SK-N-SH (cell line): Measurements from ENCODE around the gene IL2RA. TPM values are rescaled to one million over a fixed set of nuclear protein-coding genes. Genes with fewer than 3 reads are reported as not detected.
"Not testable (repeated sequence)": the region's sequence is repeated elsewhere in the genome, so short reads cannot be mapped to it uniquely, and the experiment has no call there.

ENCODE experiments used
- CTCF ChIA-PET: fragments of 300-600, 350-600 bp; formaldehyde crosslinking; extraction: SDS; loops from one replicate; lab custom pipeline; 2021; lab: Yijun Ruan, JAX
- POLR2A ChIA-PET: fragments of 350-600 bp; sonication (Branson Sonifier 250); formaldehyde crosslinking; extraction: SDS; loops from one replicate; lab custom pipeline; 2020; ENCODE audit warnings: antibody characterized with exemption, inconsistent platforms; lab: Yijun Ruan, JAX
- DNase-seq: peaks from one replicate; pipeline ENCODE4 v3.0.0; 2012
- H2AFZ ChIP-seq: fragments of 200-600 bp; sonication (generic); 2 replicates; pipeline ENCODE4 v1.8.1; 2016; ENCODE audit warnings: antibody characterized with exemption, mild to moderate bottlenecking, low read depth
- H3F3A ChIP-seq: fragments of 200-600 bp; sonication (generic); replicated peaks from 2 replicates; pipeline ENCODE3; 2016; ENCODE audit warnings: antibody characterized with exemption, mild to moderate bottlenecking; ENCODE audit not compliant: insufficient read depth
- H3K27ac ChIP-seq, 2 experiments: fragments of 200-500 bp in 1 of 2; fragments of 200-600 bp in 1 of 2; sonication (Bioruptor generic) in 1 of 2; sonication (generic), shearing (Covaris generic) in 1 of 2; 2 replicates each; pipeline versions ENCODE4 v1.5.1 to v1.6.1; 2014 to 2016; ENCODE audit warnings: low read depth in 2 of 2, inconsistent platforms in 1 of 2, low read length in 1 of 2, mild to moderate bottlenecking in 1 of 2, mixed read lengths in 1 of 2
- H3K27me3 ChIP-seq: fragments of 200-600 bp; sonication (generic), shearing (Covaris generic); 2 replicates; pipeline ENCODE4 v1.6.1; 2016; ENCODE audit warnings: mixed run types; ENCODE audit not compliant: insufficient read depth
- H3K36me3 ChIP-seq, 2 experiments: fragments of 200-500 bp in 1 of 2; fragments of 200-600 bp in 1 of 2; sonication (Bioruptor generic) in 1 of 2; sonication (generic) in 1 of 2; replicated peaks in 1 of 2; 2 replicates each; pipeline versions ENCODE3 to v1.5.1; 2014 to 2016; ENCODE audit warnings: low read length in 1 of 2, mild to moderate bottlenecking in 1 of 2; ENCODE audit not compliant: insufficient read depth in 2 of 2, control insufficient read depth in 1 of 2
- H3K4me1 ChIP-seq, 2 experiments: fragments of 200-500 bp in 1 of 2; fragments of 200-600 bp in 1 of 2; sonication (Bioruptor generic) in 1 of 2; sonication (generic), shearing (Covaris generic) in 1 of 2; 2 replicates each; pipeline versions ENCODE4 v1.5.1 to v1.6.1; 2014 to 2016; ENCODE audit warnings: low read depth in 1 of 2, low read length in 1 of 2, mixed run types in 1 of 2; ENCODE audit not compliant: insufficient read depth in 2 of 2, control insufficient read depth in 1 of 2
- H3K4me2 ChIP-seq: fragments of 200-600 bp; sonication (generic), shearing (Covaris generic); 2 replicates; pipeline ENCODE4 v1.6.1; 2017; ENCODE audit warnings: mixed run types
- H3K4me3 ChIP-seq, 2 experiments: fragments of 200-500 bp in 1 of 2; fragments of 200-600 bp in 1 of 2; sonication (Bioruptor generic) in 1 of 2; sonication (generic), shearing (Covaris generic) in 1 of 2; 2 replicates each; pipeline versions ENCODE4 v1.5.1 to v1.8.1; 2014 to 2016; ENCODE audit warnings: low read depth in 2 of 2, inconsistent platforms in 1 of 2, low read length in 1 of 2, mild to moderate bottlenecking in 1 of 2, mixed read lengths in 1 of 2, moderate library complexity in 1 of 2
- H3K79me2 ChIP-seq: fragments of 200-600 bp; sonication (generic); 2 replicates; pipeline ENCODE4 v1.8.1; 2017; ENCODE audit warnings: mild to moderate bottlenecking; ENCODE audit not compliant: insufficient read depth
- H3K9ac ChIP-seq: fragments of 200-600 bp; sonication (generic); 2 replicates; pipeline ENCODE4 v1.6.1; 2017; ENCODE audit warnings: mixed run types
- H3K9me2 ChIP-seq: fragments of 200-600 bp; sonication (generic); 2 replicates; pipeline ENCODE4 v1.6.1; 2017; ENCODE audit warnings: mixed run types
- H3K9me3 ChIP-seq: fragments of 200-600 bp; sonication (generic); 2 replicates; pipeline ENCODE4 v1.6.1; 2017; ENCODE audit warnings: mixed run types, mild to moderate bottlenecking, moderate library complexity
- H4K20me1 ChIP-seq: fragments of 200-600 bp; sonication (generic); 2 replicates; pipeline ENCODE4 v1.6.1; 2017; ENCODE audit warnings: mild to moderate bottlenecking, mixed run types; ENCODE audit not compliant: insufficient read depth
- YY1 ChIP-seq: IDR thresholded peaks from 2 replicates; pipeline ENCODE4 v1.4.0; 2012; ENCODE audit warnings: low read depth, mild to moderate bottlenecking
- WGBS: methylation state at CpG from one replicate; pipeline ENCODE4 v1.1.6; 2017; ENCODE audit warnings: low lambda C conversion rate; 5-methylcytosine and 5-hydroxymethylcytosine counted together
- polyA plus RNA-seq, 3 experiments: library from polyadenylated mRNA; depleted of rRNA; stranded (reverse); fragments of >200 nt; gene quantifications; 2 replicates each; pipeline ENCODE4 v1.2.3, GENCODE V29; 2012
- small RNA-seq, 7 experiments: library from RNA; depleted of rRNA; stranded (forward); fragments of <200 nt; gene quantifications; one replicate each; pipeline ENCODE3, GENCODE V24; 2012
- TF ChIP-seq, protein P1 (sequence below): fragments of 150-350 bp; IDR thresholded peaks from 2 replicates; pipeline ENCODE4 v1.6.1; 2016; ENCODE audit warnings: mild to moderate bottlenecking, low read depth, low read length
- TF ChIP-seq, protein P2 (sequence below): IDR thresholded peaks from 2 replicates; pipeline ENCODE4; 2012

Gene IL2RA
- polyA plus RNA-seq, 1 of the 3 experiments (the other 2 are of a cell fraction), result not detected

DNA sequence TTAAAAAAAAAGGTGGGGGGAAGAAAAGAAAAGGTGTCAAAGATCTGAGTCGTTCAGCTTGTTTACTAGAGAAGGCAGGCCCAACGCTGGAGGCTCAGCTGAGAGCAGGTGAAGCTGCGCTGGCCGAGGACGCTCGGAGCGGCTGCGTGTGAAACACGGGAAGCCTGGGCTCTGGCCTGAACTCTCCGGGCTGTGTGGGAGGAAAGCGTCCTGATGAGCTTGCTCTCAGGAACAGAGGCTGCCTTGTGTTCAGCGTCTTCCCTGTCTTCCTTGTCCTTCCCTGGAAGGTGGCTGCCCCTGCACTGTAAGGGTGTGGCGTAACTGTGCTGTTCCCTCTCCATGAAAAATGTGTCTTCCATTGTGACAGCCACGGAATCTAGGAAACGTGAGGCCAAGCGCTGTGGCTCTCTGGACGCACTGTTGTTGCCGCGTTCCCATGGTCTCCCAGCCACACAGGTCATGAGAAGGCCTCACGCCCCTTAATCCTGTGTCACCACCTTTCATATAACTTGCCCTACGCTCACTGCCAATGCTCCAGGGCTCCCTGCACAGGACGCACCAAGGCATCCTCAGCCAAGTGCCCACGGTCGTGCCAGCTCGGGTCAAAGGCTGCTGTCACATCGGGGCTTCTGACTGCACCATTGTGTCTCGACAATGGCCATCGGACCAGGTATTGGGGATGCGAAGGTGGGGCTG lies 100.6 kb downstream of the IL2RA start:
- H4K20me1 ChIP-seq, result no peaks in the 10 kb centered on the region
- no peaks in the 10 kb centered on the region for H3K27me3 ChIP-seq
- WGBS, result 92% methylated on average over 20 of the region's 29 CpGs
- peaks cover 9% of the 10 kb centered on the region for H3F3A ChIP-seq
- no peaks in the 10 kb centered on the region for H3K4me1 ChIP-seq
- H3K4me2 ChIP-seq, result no peak overlapping the region
- no peak overlapping the region for H2AFZ ChIP-seq
- H3K9ac ChIP-seq, result no peak overlapping the region
- TF ChIP-seq, protein P1, sequence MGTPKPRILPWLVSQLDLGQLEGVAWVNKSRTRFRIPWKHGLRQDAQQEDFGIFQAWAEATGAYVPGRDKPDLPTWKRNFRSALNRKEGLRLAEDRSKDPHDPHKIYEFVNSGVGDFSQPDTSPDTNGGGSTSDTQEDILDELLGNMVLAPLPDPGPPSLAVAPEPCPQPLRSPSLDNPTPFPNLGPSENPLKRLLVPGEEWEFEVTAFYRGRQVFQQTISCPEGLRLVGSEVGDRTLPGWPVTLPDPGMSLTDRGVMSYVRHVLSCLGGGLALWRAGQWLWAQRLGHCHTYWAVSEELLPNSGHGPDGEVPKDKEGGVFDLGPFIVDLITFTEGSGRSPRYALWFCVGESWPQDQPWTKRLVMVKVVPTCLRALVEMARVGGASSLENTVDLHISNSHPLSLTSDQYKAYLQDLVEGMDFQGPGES, result no peak
- TF ChIP-seq YY1, result no peak
- TF ChIP-seq, protein P2, sequence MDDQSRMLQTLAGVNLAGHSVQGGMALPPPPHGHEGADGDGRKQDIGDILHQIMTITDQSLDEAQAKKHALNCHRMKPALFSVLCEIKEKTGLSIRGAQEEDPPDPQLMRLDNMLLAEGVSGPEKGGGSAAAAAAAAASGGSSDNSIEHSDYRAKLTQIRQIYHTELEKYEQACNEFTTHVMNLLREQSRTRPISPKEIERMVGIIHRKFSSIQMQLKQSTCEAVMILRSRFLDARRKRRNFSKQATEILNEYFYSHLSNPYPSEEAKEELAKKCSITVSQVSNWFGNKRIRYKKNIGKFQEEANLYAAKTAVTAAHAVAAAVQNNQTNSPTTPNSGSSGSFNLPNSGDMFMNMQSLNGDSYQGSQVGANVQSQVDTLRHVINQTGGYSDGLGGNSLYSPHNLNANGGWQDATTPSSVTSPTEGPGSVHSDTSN, result no peak
- TF ChIP-seq, all 33 proteins: peak for 0
- Histone ChIP-seq H3K9me3 (no peaks in the 10 kb centered on the region), H3K79me2 (no peaks in the 10 kb centered on the region), H3K9me2 (no peaks in the 10 kb centered on the region), H3K27ac (no peak overlapping the region), H3K36me3 (no peaks in the 10 kb centered on the region), H3K4me3 (no peak overlapping the region)
- no peak for DNase-seq
- POLR2A ChIA-PET, result no interaction called here
- CTCF ChIA-PET, result no interaction called here

DNA sequence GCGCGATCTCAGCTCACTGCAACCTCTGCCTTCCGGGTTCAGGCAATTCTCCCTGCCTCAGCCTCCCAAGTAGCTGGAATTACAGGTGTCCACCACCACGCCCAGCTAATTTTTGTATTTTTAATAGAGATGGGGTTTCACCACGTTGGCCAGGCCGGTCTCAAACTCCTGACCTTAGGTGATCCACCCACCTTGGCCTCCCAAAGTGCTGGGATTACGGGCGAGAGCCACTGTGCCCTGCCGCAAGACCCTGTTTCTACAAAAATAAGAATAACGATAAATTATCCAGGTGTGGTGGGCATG lies 101.2 kb downstream of the IL2RA start:
- WGBS, result 86% methylated on average over 10 of the region's 10 CpGs
- H3K27me3 ChIP-seq, H3K4me1 ChIP-seq, H3K4me2 ChIP-seq, H3K79me2 ChIP-seq, H4K20me1 ChIP-seq, H3K36me3 ChIP-seq, H3K9me3 ChIP-seq, H3K4me3 ChIP-seq, POLR2A ChIA-PET, H3F3A ChIP-seq, H3K9me2 ChIP-seq, CTCF ChIA-PET, H3K27ac ChIP-seq, H2AFZ ChIP-seq, H3K9ac ChIP-seq, DNase-seq: not testable (repeated sequence)

Small RNA genes within 50 kb of the gene (small RNA-seq; reads per million reads assigned to genes)
- gene RF00397, result 0 reads per million in 7 experiments

Other genes with a start within 250 kb of the IL2RA start
- gene GDI2, start 248.9 kb downstream of the IL2RA start, polyA plus RNA-seq (2012; rRNA removed), result 94.3 and 99.1 TPM in 2 replicates
- 9.9 and 11.9 TPM in 2 replicates for gene ANKRD16, start 172.5 kb downstream of the IL2RA start, polyA plus RNA-seq (2012; rRNA removed)
- 60.9 and 71.9 TPM in 2 replicates for gene FBH1, start 172.1 kb downstream of the IL2RA start, polyA plus RNA-seq (2012; rRNA removed)
- 1.2 and 2.1 TPM in 2 replicates for gene IL15RA, start 84.8 kb downstream of the IL2RA start, polyA plus RNA-seq (2012; rRNA removed)
- gene RBM17, start 26.7 kb upstream of the IL2RA start, polyA plus RNA-seq (2012; rRNA removed), result 32.6 and 34.2 TPM in 2 replicates
- 33.0 and 59.7 TPM in 2 replicates for gene PFKFB3, start 140.6 kb upstream of the IL2RA start, polyA plus RNA-seq (2012; rRNA removed)